ENCODE data around the gene PLCB1.

DNA sequence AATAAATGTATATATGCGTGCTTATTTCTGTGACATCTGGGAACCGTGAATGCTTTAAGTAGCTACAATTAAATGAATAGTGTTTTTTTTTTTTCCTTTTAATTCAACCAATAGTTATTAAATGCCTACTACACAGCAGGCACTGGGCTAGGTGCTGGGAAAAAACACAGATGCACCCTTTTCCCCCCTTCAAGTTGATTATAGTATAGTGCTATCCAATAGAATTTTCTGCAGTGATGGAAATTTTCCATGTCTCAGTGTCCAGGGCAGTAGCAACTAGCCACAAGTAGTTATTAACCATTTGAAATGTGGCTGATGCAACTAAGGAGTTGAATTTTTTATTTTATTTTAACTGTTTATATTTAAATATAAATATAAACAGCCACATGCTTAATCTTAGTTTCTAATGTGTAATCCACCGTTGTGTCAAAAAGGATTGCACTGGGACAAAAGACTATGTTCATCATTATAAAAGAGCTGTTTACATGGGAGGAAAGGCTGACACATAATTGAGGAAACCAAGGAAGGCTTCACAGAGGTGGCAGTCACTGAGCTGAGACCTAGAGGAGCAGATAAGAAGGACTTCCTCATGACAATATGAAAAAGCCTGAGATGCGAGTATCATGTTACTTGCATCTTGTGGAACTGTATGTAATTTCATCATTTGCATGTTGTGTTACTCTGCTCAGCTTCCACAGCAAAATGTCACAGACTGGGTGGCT lies 675.6 kb downstream of the PLCB1 start:
- TF ChIP-seq, protein P1, sequence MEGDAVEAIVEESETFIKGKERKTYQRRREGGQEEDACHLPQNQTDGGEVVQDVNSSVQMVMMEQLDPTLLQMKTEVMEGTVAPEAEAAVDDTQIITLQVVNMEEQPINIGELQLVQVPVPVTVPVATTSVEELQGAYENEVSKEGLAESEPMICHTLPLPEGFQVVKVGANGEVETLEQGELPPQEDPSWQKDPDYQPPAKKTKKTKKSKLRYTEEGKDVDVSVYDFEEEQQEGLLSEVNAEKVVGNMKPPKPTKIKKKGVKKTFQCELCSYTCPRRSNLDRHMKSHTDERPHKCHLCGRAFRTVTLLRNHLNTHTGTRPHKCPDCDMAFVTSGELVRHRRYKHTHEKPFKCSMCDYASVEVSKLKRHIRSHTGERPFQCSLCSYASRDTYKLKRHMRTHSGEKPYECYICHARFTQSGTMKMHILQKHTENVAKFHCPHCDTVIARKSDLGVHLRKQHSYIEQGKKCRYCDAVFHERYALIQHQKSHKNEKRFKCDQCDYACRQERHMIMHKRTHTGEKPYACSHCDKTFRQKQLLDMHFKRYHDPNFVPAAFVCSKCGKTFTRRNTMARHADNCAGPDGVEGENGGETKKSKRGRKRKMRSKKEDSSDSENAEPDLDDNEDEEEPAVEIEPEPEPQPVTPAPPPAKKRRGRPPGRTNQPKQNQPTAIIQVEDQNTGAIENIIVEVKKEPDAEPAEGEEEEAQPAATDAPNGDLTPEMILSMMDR (IDR thresholded peaks at IDR 0.05), result no peak
- no peak for TF ChIP-seq POLR2AphosphoS5 (IDR thresholded peaks at IDR 0.05)
- TF ChIP-seq POLR2A (IDR thresholded peaks at IDR 0.05), result no peak

Data from breast epithelium (tissue), 3 donors.